Measurements from ENCODE around the gene COQ8B. TPM values are rescaled to one million over a fixed set of nuclear protein-coding genes. Genes with fewer than 3 reads are reported as not detected.

Gene COQ8B
- total RNA-seq, 1 donor from 2014 or later, result 26.0 TPM

DNA sequence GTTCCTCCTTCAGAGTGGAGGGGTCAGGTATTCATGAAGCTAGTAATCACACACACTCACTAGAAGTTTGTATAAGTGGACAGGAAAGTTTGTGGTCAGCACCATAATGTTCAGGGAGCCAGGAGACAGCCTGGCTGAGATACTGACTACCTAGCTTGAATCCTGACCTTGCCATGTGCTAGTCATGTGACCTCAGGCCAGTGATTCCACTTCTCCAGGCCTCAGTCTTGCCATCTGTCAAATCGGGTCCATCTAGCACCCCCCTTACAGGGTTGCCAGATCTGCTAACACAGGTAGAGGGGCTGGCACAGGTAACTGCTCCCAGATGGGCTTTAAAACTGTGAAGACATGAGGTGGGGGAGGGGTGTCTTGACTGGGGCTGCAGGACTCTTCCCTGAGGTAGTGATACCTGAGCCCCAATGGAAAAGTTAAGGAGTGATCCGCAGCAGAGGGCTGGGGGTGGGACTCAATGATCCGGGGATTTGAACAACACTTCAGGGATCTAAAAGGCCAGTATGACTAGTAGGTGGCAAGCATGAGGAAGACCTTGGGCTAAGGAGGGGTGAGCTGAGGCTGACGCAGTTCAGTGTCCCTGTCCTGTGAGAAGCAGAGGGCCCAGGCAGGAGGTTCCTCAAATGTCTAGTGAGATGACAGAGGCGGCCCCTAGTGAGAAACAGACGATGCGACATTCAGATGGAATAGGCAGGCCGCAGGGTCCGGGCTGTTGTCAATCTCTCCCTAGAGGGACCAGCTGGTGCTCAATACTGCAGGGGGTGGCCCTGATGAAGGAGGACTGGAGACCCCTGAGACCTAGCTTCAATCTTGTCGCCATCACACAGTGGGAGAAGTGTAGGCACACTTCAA lies 25.1 kb upstream of the COQ8B start:
- Mint-ChIP-seq H3K36me3 (ENCODE audit: low read depth, unreplicated experiment) (peaks cover 25% of the 10 kb centered on the region), H3K27me3 (ENCODE audit: low read depth, unreplicated experiment) (no peaks in the 10 kb centered on the region), H3K4me1 (ENCODE audit: low read depth, unreplicated experiment) (peaks cover 10% of the 10 kb centered on the region), H3K4me3 (ENCODE audit: unreplicated experiment) (no peak overlapping the region), H3K27ac (ENCODE audit: unreplicated experiment) (peak overlapping the region; percentile 34), H3K9me3 (ENCODE audit: unreplicated experiment) (no peaks in the 10 kb centered on the region)
- Histone ChIP-seq H3K27me3 (ENCODE audit: insufficient read depth, low read length) (no peaks in the 10 kb centered on the region), H4K20me1 (ENCODE audit: insufficient read depth, low read length) (no peaks in the 10 kb centered on the region), H3K4me2 (ENCODE audit: low read length) (no peak overlapping the region), H3K36me3 (ENCODE audit: insufficient read depth, low read length) (peaks cover 10% of the 10 kb centered on the region), H3K9me3 (ENCODE audit: insufficient read depth, low read depth, low read length) (no peaks in the 10 kb centered on the region), H3K9ac (ENCODE audit: low read length) (no peak overlapping the region), H3K4me1 (ENCODE audit: insufficient read depth, low read length) (peaks cover 8% of the 10 kb centered on the region), H3K79me2 (ENCODE audit: insufficient read depth, low read length) (no peaks in the 10 kb centered on the region), H3K27ac (ENCODE audit: low read depth, low read length) (no peak overlapping the region), H2AFZ (ENCODE audit: low read depth, low read length) (no peak overlapping the region), H3K4me3 (ENCODE audit: insufficient read depth, low read depth, low read length) (no peak overlapping the region)
- no peak for DNase-seq (ENCODE audit: low read depth)
- no peak for FAIRE-seq
- TF ChIP-seq, protein P1, sequence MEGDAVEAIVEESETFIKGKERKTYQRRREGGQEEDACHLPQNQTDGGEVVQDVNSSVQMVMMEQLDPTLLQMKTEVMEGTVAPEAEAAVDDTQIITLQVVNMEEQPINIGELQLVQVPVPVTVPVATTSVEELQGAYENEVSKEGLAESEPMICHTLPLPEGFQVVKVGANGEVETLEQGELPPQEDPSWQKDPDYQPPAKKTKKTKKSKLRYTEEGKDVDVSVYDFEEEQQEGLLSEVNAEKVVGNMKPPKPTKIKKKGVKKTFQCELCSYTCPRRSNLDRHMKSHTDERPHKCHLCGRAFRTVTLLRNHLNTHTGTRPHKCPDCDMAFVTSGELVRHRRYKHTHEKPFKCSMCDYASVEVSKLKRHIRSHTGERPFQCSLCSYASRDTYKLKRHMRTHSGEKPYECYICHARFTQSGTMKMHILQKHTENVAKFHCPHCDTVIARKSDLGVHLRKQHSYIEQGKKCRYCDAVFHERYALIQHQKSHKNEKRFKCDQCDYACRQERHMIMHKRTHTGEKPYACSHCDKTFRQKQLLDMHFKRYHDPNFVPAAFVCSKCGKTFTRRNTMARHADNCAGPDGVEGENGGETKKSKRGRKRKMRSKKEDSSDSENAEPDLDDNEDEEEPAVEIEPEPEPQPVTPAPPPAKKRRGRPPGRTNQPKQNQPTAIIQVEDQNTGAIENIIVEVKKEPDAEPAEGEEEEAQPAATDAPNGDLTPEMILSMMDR (IDR thresholded peaks at IDR 0.05; ENCODE audit: insufficient read depth, low read depth, low read length), result no peak
- no peak for TF ChIP-seq EZH2 (IDR thresholded peaks at IDR 0.05; ENCODE audit: insufficient read depth, low read length)

DNA sequence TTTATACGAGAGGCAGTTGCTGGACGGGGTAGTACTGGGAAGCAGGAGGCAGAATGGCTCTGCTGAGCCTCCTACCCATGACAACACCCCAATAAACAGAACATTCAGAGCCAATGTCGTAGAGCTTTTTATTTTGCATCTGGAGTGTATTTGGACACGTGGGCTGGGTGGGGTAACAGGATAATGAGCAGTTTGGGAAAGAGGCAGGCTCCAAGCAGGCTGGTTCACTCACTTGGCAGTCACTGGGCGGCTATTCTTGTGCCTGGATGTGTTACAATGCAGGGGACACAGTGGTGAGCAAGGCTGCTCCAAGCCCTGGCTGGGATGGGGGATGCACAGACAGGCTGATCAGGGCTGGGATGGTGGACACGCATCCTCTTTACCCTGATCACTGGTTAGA lies 24.1 kb upstream of the COQ8B start:
- Histone ChIP-seq H3K36me3 (ENCODE audit: insufficient read depth, low read length) (peaks cover 10% of the 10 kb centered on the region), H3K27ac (ENCODE audit: low read depth, low read length) (no peak overlapping the region), H3K9ac (ENCODE audit: low read length) (no peak overlapping the region), H3K4me2 (ENCODE audit: low read length) (no peak overlapping the region), H3K9me3 (ENCODE audit: insufficient read depth, low read depth, low read length) (no peaks in the 10 kb centered on the region), H3K79me2 (ENCODE audit: insufficient read depth, low read length) (no peaks in the 10 kb centered on the region), H2AFZ (ENCODE audit: low read depth, low read length) (no peak overlapping the region), H3K4me1 (ENCODE audit: insufficient read depth, low read length) (peaks cover 8% of the 10 kb centered on the region), H4K20me1 (ENCODE audit: insufficient read depth, low read length) (no peaks in the 10 kb centered on the region), H3K4me3 (ENCODE audit: insufficient read depth, low read depth, low read length) (no peak overlapping the region), H3K27me3 (ENCODE audit: insufficient read depth, low read length) (no peaks in the 10 kb centered on the region)
- Mint-ChIP-seq H3K27ac (ENCODE audit: unreplicated experiment) (peak overlapping the region; percentile 58), H3K4me3 (ENCODE audit: unreplicated experiment) (no peak overlapping the region), H3K4me1 (ENCODE audit: low read depth, unreplicated experiment) (peaks cover 10% of the 10 kb centered on the region), H3K36me3 (ENCODE audit: low read depth, unreplicated experiment) (peaks cover 25% of the 10 kb centered on the region), H3K9me3 (ENCODE audit: unreplicated experiment) (no peaks in the 10 kb centered on the region), H3K27me3 (ENCODE audit: low read depth, unreplicated experiment) (no peaks in the 10 kb centered on the region)
- DNase-seq (ENCODE audit: low read depth) (no peak), FAIRE-seq (no peak)
- TF ChIP-seq, protein P1 (IDR thresholded peaks at IDR 0.05; ENCODE audit: insufficient read depth, low read depth, low read length), result no peak
- no peak for TF ChIP-seq EZH2 (IDR thresholded peaks at IDR 0.05; ENCODE audit: insufficient read depth, low read length)

Measured in astrocyte (in vitro differentiated cells and primary cell).